HG03097 (cell line): ENCODE measurements around the gene OSBPL6.
"Not testable (repeated sequence)": the region's sequence is repeated elsewhere in the genome, so short reads cannot be mapped to it uniquely, and the experiment has no call there.

Source experiments
- ATAC-seq: cut with Tn5 transposase; IDR thresholded peaks from one replicate; pipeline ENCODE4 v1.9.1; 2021; ENCODE audit not compliant: unreplicated experiment, low FRiP score

OSBPL6 gene

DNA sequence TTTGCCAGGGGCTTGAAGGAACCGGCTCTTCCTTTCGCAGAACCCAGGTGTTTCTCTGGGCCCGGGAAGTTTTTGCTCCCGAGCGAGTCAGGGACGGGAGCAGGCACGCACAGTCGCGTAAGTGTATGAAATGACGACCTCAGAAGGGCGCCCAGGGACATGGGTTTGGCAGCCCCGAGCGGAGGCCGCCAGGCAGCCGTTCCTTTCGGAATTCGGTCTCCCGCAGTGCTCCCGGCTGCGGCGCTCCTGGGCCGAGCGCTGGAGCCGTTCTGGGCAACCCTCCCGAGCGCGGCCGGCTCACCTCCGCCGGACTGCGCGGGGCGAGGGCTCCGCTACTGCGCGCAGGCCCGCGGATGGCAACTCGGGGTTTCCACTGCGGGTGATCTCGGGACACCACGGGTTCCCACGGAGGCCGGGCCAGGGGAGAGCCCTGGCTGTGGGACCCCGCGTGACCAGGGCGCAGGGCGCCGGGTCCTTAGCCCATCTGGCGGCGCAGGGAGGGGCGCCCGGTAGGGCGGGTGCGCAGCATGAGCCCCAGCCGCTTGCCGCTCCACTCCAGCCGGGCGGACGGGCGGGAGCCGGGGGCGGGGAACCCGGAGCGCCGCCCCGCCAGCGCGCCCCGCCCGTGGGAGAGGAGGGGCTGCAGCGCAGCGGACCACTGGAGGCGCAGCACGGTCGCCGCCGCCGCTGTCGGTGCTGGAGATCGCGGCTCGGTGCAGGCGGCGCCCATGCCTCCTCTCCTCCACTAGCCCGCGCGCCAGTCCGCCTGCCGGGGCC lies at the start of gene OSBPL6:
OSBPL6 (plus strand) TSS at position 690 of the 777 bp plus-strand sequence. CDS start 111,673 bp downstream, outside the sequence.
- peak; percentile 91 for ATAC-seq

- ATAC-seq = no peak
These were observed 42.3 kb upstream of the OSBPL6 start for GRCh38 chr2:178152033-178152432.

GRCh38 chr2:178152542-178152941 lies 41.8 kb upstream of the OSBPL6 start:
- ATAC-seq = no peak

DNA sequence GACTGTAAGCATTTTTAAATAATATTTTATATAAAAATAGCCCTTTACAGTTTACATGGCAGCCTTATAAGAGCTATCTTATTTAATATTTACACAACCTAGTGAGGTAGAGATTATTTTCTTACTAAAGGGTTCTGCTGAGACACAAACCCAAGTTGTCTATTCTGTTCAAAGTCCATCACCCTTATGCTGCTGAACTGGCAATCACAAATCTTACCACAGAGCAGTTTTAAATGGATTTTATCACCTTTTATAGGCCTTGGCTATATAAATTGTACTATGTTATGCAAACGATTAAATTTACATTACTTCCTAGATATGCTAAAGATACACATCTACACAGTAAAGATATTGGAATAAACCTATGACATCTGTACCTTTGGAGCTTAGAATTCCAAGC lies 41.3 kb upstream of the OSBPL6 start:
- ATAC-seq = no peak

- ATAC-seq = not testable (repeated sequence)
These were observed 40.4 kb upstream of the OSBPL6 start for GRCh38 chr2:178153878-178154277.

DNA sequence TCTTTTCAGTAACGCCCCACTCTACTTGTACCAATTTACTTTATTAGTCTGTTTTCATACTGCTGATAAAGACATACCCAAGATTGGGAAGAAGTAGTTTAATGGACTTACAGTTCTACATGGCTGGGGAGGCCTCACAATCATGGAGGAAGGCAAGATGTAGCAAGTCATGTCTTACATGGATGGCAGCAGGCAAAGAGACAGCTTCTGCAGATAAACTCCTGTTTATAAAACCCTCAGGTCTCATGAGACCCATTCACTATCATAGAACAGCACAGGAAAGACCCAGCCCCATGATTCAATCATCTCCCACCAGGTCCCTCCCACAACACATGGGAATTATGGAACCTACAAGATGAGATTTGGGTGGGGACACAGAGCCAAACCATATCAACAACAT lies 38.8 kb upstream of the OSBPL6 start:
- ATAC-seq = no peak

GRCh38 chr2:178157574-178157973 lies 36.7 kb upstream of the OSBPL6 start:
- no peak for ATAC-seq

DNA sequence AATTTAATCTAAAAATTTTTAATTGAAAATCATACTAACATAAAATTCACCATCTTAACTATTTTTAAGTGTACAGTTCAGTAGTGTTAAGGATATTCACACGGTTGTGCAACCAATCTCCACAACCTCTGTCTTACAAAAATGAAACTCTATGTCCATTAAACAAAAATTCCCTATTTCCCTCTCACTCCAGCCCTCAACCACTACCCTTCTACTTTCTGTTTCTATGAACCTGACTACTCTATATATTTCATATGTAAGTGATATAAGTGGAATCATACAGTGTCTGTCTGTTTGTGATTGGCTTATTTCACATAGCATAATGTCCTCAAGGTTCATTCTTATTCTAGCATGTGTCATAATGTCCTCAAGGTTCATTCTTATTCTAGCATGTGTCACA lies 34.3 kb upstream of the OSBPL6 start:
- no peak for ATAC-seq

- no peak for ATAC-seq
These were observed 33.7 kb upstream of the OSBPL6 start for GRCh38 chr2:178160601-178161000.

GRCh38 chr2:178163395-178163794 lies 30.9 kb upstream of the OSBPL6 start:
- ATAC-seq = no peak

DNA sequence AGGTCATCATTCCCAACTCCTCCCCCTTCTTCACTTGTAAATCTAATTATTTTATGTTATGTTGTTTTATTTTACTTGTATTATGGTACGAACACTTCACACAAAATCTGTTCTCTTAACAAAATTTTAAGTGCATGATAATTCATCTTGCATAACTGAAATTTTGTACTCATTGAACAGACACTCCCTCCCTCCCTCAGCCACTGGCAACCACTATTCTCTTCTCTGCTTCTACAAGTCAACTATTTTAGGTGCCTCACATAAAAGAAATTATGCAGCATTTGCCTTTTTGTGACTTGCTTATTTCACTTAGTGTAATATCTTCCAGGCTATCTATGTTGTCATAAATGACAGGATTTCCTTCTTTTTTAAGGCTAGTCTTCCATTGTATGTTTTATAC lies 30.4 kb upstream of the OSBPL6 start:
- no peak for ATAC-seq

DNA sequence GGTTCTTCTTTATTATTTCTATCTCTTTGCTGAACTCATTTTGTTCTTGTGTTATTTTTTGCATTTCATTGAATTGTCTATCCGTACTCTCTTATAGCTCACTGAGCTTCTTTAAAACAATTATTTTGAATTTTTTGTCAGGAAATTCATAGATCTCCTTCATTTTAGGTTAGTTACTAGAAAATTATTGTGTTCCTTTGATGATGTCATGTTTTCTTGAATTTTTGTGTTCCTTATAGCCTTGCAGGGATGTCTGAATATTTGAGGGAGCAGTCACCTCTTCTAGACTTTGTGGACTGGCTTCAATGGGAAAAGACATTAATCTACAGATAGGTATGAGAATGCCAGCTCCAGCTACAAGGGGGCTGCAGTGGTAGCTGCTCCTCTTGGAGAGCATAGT lies 20.7 kb upstream of the OSBPL6 start:
- ATAC-seq = no peak

GRCh38 chr2:178177066-178177679 lies 17.1 kb upstream of the OSBPL6 start:
- ATAC-seq = no peak

GRCh38 chr2:178180648-178181047 lies 13.7 kb upstream of the OSBPL6 start:
- not testable (repeated sequence) for ATAC-seq

GRCh38 chr2:178187861-178188260 lies 6.5 kb upstream of the OSBPL6 start:
- ATAC-seq = no peak

DNA sequence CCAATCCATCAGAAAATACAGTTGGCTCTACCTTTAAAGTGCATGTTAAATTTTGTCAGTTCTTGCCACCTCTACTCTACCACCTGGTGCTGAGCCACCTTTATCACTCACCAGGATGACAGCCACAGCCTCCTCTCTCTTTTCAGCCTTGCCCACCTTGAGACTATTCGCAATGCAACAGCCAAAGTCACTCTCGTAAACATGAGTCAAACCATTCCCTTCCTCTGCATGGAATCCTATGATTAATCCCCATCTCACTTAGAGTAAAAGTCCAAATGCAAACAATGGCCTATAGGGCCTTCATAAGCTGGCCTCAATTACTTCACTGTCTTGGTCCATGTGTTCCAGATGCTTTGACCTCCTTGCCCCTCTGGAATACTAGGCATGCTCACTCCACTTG lies 5.8 kb upstream of the OSBPL6 start:
- ATAC-seq = no peak

DNA sequence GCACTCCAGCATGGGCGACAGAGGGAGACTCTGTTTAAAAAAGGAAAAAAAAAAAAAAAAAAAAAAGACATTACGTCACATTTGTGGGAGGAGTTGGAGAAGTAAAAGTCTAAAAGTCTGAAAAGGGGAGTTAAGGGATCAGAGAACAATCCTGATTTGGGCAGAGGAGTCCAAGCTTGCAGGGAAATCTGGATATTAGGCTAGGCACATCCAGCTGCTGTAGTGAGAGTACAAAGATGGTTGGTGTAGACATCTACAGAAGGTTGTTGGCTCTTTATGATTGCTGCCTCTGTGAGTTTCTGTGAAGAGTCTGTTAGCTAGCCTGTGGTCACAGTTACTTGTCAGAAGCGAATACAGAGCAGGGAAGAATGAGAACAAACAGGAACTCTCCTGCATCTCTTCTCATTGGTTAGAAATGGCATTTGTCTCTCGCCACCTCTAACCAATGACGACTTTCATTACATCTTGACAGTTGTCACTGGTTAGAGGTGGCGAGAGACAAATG lies 3.3 kb upstream of the OSBPL6 start:
- no peak for ATAC-seq

- no peak for ATAC-seq
These were observed 2.8 kb upstream of the OSBPL6 start for GRCh38 chr2:178191511-178191910.

GRCh38 chr2:178193496-178193822 lies 853 bp upstream of the OSBPL6 start:
- no peak for ATAC-seq

DNA sequence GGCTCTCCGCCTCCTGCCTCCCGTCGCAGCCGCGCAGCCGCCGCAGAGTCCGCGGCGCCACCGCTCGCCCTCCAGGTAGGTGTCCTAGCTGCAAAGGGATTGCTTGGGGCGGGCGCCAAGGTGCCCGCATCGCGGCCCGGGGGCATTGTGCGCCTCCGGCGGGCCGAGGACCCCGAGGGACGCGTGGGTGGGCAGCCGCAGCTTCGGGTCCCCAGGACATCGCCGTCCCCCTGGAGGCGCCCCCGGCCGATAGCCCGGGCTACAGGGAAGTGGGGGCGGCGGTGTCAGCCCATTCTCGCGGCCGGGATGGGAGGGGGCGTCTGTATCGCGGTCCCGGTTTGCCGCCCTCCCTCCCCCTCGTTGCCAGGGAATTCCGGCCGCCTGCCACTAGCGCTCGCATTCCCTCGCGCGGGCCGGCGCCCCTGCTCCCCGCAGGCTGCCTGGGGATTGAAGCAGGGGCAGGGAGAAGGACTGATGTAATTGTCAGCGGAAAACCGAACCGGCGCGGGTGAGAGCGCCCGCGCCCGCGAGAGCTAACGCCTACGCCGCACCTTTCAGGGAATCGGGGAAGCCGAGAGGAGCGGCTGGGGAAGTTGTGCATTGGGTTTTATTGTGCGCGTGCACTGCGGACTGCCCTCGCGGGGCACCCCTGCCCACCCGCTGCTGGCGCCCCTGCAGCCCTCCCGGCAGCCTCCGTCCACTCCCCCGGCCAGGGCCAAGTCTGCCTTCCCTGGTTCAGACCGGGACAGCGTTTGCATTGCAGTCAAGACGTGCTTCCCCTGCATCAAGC lies 483 bp downstream of the OSBPL6 start:
- ATAC-seq = no peak

DNA sequence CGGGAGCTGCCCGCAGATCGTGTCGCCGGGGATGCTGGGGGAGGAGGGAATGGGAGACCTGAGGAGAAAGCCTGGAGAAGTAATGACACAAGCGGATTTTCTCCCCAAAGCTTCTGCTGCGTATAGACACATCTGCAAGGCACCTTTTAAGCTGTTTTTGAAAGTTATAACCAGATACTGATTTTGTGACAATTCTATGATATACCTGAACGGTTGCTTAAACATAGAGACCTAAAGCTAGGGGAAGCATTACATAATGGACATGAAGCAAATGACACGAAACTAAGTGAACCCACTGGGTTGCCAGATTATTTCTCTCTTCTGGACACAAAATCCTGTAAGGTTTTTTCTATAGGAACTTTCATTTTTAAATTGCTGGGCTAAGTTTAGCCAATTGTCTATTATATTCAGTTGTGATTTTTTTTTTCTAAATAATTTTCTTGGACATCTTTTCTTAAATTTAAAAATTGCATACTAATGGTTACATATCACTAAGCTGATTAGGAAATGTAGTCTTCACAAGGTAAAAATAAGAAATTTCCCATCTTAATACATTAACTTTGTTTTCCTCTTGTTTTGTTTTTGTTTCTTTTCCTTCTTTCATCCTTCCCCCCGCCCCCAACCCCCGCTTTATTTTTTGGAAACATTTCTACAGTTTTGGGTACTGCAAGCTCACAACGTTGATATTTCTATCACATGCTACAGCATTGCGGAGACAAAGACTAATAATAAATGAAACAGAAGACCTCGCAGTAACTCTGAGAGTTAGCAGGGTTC lies 1.3 kb downstream of the OSBPL6 start:
- no peak for ATAC-seq
